Fibroblast of skin of left quadriceps (primary cell): ENCODE results near the gene GSX1.
"Not testable (repeated sequence)": the region's sequence is repeated elsewhere in the genome, so short reads cannot be mapped to it uniquely, and the experiment has no call there.

Experiments used
- DNase-seq, 2 experiments: peaks; one replicate each; pipeline ENCODE4 v3.0.0-alpha.2; 2013; ENCODE audit warnings: low read depth in 2 of 2

GSX1 gene

DNA sequence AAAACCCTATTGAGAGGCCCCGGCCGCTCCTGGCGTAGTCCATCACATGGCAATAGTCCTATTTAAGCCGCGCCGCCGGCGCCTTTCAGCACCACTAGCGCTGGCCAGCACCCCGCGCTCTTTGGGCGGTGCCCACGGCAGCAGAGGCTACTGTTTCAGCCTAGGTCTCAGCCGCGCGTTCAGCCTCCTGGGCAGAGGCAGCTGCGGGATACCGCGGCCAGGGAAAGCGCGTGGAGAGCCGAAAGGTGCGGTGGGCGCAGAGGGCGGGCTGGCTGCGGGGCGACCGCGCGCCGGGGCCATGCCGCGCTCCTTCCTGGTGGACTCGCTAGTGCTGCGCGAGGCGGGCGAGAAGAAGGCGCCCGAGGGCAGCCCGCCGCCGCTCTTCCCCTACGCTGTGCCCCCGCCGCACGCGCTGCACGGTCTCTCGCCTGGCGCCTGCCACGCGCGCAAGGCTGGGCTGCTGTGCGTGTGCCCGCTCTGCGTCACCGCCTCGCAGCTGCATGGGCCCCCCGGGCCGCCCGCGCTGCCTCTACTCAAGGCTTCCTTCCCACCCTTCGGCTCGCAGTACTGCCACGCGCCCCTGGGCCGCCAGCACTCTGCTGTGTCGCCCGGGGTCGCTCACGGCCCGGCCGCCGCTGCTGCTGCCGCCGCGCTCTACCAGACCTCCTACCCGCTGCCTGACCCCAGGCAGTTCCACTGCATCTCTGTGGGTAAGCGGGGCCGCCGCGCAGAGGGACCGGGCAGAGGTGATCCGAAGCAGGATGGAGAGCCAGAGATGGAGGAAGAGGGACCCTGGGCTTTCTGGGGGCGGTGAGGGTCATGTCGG, at the start of gene GSX1:
GSX1 (plus strand) TSS at position 91 of the 826 bp plus-strand sequence; CDS start at position 299, 208 bp downstream.
- peak; percentile 20 to 24 for DNase-seq

DNA sequence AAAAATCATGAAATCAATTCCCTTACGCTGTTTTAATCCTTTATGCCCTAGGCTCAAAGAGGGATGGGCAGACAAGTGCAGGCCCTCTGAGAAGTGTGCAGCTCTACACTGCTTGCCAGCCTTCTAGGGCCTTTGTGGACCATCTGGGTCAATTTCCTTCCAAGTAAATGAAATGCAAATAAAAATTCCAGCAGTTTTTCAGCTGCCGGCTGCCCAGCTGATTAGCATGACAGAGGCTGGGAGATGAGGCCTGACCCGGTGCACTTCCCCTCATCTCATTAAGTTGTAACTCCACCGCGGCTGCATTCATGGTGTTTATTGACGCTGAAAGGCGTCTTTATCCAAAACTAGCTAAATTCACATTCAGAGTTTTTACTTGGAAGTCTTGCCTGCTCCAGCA, 47.5 kb upstream of the GSX1 start:
- no peak for DNase-seq

DNA sequence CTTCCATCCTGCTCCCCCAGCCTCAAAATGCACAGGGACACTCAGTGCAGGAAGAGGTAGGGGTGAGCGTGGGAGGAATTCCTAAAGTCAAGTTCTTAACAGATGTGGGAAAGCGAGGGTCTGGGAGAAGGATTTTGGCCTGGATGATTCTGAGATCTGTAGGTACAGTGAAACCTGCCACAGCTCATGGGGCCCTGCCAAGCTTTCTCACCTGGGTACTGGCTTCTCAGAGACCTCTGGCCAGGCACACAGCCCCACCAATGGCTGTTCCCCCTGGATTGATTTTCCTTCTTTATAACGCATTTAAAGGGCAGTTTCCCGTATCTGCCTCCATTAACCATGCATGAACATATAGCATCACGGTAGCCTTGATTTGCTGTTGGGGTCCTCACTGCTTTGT, 47.0 kb upstream of the GSX1 start:
- DNase-seq, result no peak

DNA sequence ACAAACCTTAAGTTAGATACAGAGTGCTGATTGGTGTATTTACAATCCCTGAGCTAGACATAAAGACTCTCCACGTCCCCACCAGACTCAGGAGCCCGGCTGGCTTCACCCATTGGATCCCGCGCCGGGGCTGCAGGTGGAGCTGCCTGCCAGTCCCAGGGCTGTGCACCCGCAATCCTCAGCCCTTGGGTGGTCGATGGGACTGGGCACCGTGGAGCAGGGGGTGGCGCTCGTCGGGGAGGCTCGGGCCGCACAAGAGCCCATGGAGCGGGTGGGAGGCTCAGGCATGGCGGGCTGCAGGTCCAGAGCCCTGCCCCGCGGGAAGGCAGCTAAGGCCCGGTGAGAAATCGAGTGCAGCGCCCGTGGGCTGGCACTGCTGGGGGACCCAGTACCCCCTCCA, 44.1 kb upstream of the GSX1 start:
- DNase-seq, result not testable (repeated sequence)

DNA sequence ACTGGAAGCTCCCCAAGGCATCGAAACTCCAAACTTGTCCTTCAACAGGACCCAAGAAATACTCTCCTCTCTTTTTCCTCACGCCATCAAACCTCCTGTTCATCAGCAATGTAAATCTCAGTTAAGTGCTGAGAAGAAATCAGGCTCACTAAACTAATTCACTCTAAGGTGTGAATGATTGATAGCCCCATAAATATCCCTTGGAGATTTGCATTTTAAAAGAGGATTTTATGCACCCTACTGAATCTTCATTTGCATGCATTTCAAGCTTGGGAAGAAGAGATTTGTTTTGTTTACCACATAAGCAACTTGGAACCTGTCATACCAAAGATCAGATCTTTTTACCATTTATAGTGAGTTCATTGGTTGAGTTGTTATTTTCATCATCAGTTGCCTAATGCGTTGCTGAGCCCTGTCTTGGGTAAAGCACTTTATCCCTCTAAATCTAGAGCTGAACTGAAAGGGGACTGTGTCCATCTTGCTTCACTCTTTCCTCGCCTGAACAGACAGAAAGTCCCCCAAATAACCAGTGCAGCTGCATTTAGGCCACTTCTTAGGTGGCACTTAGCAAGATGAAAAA, 40.2 kb upstream of the GSX1 start:
- no peak for DNase-seq

DNA sequence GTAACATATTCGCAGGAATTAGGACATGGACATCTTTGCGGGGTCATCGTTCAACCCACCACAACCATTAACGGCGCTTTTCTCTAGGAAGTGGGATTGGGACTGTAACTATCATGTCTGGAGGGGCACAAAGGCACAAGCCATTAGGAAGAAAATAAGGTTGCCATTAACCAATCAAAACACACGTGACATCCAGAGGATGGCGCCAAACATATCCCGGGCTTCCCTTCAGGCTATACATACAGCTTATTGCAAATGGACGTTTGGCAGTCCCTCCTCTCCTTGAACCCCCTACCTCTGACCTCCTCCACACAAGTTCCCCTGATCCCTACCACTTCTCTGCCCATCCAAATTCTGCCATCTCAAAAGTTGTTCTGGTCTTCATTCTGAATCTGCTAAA, 26.6 kb upstream of the GSX1 start:
- DNase-seq, result no peak

DNA sequence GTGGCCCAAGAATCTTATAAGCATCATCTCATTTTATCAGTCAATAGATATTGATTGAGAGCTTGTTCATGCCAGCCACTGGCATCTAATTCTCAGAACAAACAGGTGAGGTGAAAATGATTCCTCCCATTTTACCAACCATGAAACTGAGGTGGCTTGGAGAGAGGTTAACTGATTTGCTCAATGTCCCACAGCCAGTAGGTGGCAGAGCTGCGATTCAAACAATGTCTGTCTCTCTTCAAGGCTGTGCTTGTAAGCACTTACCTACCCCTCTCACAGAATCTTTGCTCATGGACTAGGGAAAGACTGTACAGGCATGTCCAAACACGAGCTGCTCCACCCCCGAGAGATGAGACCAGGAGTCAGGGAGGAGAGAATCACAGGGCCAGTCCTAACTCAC, 21.5 kb upstream of the GSX1 start:
- DNase-seq, result no peak

DNA sequence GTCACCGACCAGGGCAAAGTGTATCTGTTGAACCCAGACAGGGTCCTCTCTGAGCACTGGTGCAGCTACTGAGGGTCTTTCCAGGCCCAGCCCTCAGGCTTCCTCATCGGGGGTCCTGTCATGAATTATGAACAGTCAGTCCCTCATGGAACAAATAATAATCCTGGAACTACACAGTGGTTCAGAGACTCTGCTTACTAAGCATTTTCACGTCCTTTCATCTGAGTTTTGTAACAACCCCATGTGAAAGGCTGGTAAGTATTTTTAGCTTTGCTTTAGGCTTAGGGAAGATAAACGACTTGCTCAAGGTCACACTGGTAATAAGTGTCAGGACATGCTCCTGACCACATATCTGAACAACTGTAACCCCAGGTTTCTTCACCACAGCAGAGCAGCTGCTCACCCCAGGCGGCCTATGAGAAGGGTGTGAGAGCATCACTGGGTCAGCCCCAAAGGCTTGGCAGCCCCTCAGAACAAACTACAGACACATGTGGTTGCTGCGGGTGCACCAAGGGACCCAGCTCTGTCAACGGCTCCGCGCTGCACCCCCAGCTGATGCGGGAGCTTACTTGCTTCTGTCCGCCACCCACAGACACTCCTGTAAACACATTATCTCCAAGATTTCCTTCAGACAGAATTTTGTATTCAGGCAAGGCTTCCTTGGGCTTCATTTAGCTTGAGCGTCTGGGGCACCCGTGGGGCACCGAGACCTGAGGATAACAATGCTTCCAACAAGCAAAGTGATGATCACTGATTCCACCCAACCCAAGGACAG, 19.4 kb upstream of the GSX1 start:
- no peak for DNase-seq

DNA sequence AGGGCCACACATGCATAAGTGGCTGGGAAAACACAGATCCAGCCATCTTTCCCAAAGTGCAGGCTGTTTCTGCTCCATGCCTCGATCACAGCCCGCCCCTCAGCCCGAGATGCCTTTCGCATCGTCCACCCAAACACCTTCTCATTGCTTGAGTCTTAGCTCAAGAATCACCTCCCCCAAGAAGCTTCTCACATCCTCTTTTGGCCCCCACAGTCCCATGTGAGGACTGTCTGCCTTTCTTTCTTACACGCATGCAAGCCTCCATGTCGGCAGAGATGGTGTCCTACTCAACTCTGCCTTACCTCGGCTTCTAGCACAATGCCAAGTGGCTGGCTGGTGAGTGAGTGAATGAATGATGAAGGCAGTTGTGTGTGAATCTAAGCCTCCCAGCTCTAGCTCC, 18.1 kb upstream of the GSX1 start:
- no peak for DNase-seq

DNA sequence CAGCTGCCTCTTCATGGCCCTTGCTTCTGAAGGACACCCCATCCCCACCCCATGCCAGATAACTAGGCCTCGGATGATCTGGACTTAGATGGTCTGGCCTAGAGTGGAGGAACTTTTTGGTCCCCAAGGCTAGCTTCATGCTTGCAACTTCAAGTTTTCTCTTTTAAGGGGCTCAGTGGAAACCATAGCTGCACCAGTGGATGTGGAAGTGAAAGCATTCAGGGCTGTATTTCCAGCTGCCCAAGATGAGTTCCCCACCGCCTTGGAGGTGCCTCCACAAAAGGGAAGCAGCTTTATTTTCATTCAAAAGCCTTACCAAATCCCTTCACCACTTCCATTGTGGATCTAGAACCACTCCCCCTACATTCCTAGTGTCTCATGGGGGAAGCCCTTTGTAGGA, 17.6 kb upstream of the GSX1 start:
- no peak for DNase-seq

DNA sequence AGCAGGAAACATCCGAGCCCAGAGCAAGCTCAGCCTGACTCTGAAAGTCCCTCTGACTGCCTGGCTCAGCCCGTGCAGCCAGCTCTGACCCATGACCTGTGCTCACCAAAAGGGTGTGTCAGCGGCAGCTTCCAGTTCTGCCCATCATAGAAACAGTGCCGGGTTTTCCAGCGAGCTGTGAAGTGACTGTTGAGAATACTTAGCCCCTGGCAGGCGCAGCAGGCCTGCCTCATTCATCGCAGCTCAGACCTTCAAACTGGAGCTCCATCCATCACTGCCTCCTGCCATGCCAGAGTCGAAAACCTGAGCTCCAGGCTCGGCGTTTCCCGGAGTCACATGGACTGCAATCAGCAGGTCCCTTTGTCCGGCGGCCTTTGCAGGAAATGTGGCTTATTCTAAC, 16.3 kb upstream of the GSX1 start:
- no peak for DNase-seq

DNA sequence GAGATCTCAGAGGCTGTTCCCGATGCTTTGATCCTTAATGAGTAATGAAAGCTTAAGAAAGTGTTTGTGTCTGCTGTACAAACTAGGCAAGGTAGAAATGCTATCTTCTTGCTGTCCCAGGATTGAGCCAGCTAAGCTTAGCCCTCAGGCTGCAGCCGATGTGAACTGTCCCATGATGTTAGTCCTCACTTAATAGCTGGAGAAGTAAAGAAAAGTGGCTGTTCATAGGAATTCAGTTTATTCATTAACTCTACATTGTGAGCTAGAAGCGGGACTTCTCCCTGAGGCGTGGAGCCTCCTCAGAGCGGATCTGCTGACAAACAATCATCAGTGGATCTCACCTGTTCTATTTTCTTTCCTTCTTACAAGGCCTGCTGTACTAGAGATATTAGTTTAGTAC, 10.1 kb upstream of the GSX1 start:
- DNase-seq, result no peak

DNA sequence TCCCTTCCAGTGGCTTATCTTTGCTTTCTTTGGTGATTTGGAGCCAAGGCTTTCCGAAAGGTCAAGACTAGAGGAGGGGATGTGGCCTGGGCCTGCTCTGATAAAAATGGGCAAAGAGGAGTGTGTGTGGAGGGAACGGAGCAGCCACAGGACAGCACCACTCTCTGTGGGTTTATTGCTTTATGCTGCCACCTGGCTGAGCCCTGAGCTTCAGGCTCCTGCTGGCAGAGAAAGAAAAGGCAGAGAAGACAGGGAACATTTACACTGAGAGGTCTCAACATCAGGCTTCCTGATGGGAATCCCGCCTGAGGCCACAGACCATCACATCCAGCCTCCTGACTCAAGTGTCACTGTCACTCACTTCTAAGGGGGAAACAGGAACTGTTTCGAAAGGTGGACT, 9.2 kb upstream of the GSX1 start:
- no peak for DNase-seq

DNA sequence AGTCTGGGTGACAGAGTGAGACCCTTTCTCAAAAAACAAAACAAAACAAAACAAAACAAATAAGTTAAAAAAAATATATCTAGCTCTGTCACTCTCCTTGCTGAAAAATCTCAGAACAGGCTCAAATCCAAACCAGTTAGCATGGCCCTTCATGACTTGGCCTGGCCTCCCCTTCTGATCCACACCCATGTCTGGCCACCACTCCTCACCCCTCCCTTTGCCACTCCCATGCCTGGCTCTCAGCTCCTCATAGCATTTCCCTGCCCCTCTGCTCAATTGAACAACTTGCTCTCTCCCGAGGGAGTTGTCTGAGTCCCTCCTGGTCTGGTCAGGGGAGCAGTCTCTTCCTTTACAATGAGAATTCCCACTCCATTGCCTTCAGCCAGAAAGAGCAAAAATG, 4.0 kb upstream of the GSX1 start:
- DNase-seq, result no peak

DNA sequence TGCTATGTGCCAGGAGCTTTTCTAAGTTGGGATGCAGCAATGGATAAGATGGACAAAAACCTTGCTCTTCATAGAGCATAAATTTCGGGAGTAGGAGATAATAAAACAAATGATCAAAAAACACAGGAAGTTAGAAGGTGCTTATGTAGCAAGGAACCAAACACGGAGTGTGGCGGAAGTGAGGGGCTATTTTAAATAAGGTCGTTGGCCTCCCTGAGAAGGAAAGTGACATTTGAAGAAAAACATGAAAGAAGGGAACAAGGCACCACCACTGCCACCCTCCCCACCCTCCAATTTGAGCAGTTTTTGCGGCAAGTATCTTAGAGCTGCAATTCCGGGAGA, 3.2 kb upstream of the GSX1 start:
- DNase-seq, result no peak

DNA sequence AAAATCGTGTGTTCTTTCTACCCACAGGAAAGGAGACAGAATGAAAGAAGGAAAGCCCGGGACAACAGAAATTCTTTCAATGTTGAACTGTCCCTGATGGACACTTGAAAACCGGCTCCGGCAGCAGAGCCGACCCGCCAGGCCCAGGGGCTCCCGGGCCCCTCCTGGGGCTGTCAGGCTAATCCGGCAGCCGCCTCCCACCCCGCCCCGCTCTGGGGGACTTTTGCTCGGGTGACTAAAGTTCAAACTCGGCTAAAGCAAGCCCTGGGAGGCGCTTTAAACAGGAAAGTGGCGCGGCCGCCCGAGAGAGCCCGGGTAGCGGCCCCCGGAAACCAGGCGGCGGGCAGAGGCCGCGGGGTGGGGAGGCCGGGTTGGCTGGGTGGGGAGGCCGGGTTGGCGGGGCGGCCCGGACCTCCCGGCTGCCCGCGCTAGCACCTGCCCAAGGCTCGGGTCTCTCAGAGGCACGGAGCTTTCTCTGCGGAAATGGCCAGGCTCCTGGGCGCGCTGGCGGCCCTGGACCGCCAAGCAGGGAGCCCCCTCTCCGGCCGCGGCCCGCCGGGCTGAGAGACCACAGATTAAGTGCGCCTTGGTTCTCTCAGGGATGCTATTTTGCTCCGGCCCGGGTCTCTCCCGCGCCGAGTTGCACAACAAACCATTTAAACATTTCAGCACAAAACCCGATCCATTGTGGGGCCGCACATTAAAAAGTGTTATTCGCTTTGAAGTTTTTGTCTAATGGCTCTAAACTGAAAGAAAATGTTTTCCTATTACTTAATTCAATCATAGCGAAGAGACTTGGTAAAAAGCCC, 2.6 kb upstream of the GSX1 start:
- no peak for DNase-seq

DNA sequence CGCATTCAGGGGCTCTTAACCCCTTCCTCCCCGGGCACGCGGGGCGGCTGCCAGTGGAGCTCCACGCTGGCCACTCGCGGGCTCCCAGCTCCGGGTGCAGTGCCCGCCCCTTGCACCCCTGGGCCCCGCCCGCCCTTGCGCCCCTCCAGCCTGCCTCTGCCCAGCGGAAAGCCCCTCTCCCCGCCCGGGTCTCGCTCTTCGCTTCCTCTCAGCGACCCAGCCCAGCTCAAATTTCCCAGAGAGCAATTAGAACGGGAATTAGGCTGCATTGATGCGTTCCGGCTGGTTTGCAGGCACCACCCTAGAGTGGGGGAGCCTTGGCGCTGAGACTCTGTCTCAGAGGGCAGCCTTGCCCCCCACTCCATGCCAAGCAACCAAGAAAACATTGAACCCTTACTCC, 1.8 kb upstream of the GSX1 start:
- no peak for DNase-seq

DNA sequence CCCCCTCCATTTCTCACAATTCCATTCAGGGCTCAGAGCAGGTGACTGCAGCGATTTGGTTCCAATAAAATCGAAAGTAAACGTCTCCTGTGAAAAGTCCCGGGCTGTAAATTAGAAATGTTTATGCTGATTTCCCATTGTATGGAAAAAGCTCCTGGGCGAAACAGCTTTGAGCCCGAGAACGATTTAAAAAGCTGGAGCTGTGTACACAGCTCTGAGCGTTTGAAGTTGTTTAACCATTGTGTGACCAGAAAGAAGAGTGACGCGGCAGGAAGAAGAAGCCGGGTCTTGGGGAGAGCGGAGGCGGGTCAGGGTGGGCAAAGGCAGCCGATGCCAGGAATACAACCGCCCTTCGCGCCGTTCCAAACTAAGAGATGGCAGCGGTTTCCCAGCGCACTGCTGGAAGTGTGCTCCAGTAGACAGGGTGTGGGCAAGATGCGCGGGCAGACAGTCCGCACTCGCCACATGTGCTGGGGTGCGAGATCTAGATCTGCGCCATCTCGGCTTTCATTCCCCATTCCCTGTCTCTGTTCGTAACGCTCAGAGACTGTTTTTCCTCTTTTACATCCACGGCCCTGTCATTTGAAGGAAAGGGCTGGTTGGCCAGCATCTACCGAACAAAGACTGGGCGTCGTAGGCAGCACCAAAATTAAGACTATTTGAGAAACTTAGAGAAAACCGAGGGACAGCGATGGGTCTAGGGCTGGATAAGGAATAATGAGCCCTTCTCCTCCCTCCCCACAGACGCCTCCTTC, 960 bp upstream of the GSX1 start:
- no peak for DNase-seq

DNA sequence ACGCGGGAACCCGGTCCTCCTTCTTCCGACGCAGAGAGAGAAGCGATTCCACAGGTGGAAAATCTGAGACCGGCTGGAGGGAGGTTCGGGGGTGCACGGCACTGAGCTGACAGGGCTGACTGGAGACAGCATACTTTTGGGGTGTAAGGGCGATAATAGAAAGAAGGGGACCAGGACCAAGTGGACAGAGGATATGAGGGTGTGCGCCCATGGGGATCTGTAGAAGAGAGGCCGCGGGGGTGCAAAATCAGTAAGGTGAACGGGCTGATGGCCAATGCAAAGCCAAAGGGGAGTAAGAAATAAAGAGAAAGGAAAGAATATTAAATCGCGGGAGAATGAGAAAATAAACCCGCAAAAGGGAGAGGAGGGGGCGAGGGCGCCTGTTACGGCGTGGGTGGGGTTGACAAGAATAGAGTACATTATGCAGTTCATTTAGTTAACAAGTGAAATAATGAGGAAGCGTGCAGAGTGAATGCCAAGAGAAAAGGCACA, 336 bp upstream of the GSX1 start:
- no peak for DNase-seq

DNA sequence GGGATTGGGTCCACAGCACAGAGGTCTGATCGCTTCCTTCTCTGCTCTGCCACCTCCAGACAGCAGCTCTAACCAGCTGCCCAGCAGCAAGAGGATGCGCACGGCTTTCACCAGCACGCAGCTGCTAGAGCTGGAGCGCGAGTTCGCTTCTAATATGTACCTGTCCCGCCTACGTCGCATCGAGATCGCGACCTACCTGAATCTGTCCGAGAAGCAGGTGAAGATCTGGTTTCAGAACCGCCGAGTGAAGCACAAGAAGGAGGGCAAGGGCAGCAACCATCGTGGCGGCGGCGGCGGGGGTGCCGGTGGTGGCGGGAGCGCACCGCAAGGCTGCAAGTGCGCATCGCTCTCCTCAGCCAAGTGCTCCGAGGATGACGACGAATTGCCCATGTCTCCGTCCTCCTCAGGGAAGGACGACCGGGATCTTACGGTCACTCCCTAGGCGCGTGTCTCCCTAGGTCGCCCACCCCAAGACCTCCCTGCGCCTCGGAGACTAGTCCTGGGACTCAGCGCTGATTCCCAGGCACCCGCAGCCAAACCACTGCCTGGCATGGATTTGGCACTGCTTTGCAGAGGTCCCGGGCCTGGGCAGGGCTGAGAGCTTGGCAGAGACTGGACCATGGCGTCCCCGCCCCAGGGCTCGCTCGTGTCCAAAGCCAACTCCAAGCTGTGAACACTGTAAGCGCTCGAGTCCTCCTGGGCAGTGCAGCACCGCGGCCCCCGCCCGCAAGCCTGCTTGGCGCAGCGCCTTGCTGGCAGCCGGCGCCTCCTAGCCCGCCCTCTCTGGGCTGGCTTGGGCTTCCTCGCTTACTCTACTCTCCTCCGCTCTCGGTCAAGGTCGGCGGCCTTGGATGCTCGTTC, 1.5 kb downstream of the GSX1 start:
- DNase-seq, result no peak

DNA sequence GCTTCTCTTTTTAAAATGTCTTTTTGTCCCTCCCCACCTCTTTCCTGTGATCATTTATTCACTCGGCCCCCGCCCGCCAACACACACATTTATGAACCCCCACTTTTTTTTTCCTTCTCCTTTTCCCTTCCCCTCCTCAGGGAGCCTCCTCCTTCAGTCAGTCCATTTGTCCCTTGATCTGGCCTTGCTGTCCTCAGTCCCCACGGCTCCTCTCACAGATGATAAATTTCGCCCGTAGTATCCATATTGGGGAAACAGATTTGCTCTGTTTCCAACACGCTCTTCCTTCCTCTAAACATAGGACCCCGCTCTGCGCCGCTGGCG, 2.0 kb downstream of the GSX1 start:
- DNase-seq, result no peak
